ENCODE measurements around the gene MICAL2. TPM values are rescaled to one million over a fixed set of nuclear protein-coding genes. Genes with fewer than 3 reads are reported as not detected.

The MICAL2 gene
- total RNA-seq, 1 experiment from 2014 or later = 37.4 TPM

- H3K4me1 ChIP-seq (ENCODE audit: control insufficient read depth in 1 of 2, insufficient read depth in 2 of 2, low read length in 2 of 2) = peaks cover 42 to 63% of the 10 kb centered on the region in 2 experiments
- no peaks in the 10 kb centered on the region for H3K9me2 ChIP-seq (ENCODE audit: insufficient read depth)
- H3K79me2 ChIP-seq (ENCODE audit: insufficient read depth, low read length) = no peaks in the 10 kb centered on the region
- H4K20me1 ChIP-seq (ENCODE audit: insufficient read depth) = no peaks in the 10 kb centered on the region
- H3K27me3 ChIP-seq (ENCODE audit: insufficient read depth, low read length) = no peaks in the 10 kb centered on the region
- BruUV-seq (replicated peaks) = no TSS peak
- H3K4me2 ChIP-seq (ENCODE audit: low read length) = peak overlapping the region; percentile 78
- ATAC-seq = peak; percentile 46
- POLR2A ChIA-PET = interaction anchor here (0.8 to 1.9 kb wide), 8 partner anchors 9 to 90 kb away, joined by 3 to 9 read pairs (median 4); no protein-coding TSS in a partner anchor
- peak overlapping the region; percentile 46 to 58 for H3K4me3 ChIP-seq (replicated peaks in 1 of 2; ENCODE audit: low read depth in 1 of 2, low read length in 2 of 2)
- no peak overlapping the region for H2AFZ ChIP-seq (ENCODE audit: low read depth, low read length, poor library complexity, severe bottlenecking)
- intact Hi-C loops (cut with micrococcal nuclease) = loop anchor here (1.0 kb wide), 1 partner anchor 25 kb away; no protein-coding TSS in a partner anchor
- RAD21 ChIA-PET (ENCODE audit: low non-redundant PET in 1 of 2, low total read pairs in 2 of 2, uncharacterized antibody in 2 of 2, unreplicated experiment in 2 of 2) = interaction anchor here in 1 of 2 experiments (0.6 kb wide), 1 partner anchor 145 kb away, joined by 3 read pairs; no protein-coding TSS in a partner anchor
- no peaks in the 10 kb centered on the region for H3K36me3 ChIP-seq (ENCODE audit: control insufficient read depth in 1 of 2, insufficient read depth in 2 of 2, low read length in 2 of 2)
- peak; percentile 73 for DNase-seq (ENCODE audit: low read depth, low spot score)
- no peaks in the 10 kb centered on the region for H3K9me3 ChIP-seq (ENCODE audit: control insufficient read depth in 1 of 2, insufficient read depth in 1 of 2, low read depth in 1 of 2, low read length in 2 of 2)
- CTCF ChIA-PET = interaction anchor here (1.0 kb wide), 1 partner anchor 13 kb away, joined by 3 read pairs; no protein-coding TSS in a partner anchor
- peak overlapping the region; percentile 56 for H3K9ac ChIP-seq (ENCODE audit: low read length)
- peak overlapping the region; percentile 86 for H3K27ac ChIP-seq (ENCODE audit: low read depth, low read length)
- TF ChIP-seq TCF7L2 (IDR thresholded peaks at IDR 0.05; ENCODE audit: borderline replicate concordance, extremely low read depth, insufficient read depth, insufficient read length) (no peak), EZH2phosphoT487 (IDR thresholded peaks at IDR 0.05; ENCODE audit: borderline replicate concordance) (no peak), CEBPB (IDR thresholded peaks at IDR 0.05; ENCODE audit: low read depth) (peak; percentile 85), ELF1 (IDR thresholded peaks at IDR 0.05; ENCODE audit: borderline replicate concordance, low read depth) (no peak), SIN3A (IDR thresholded peaks at IDR 0.05; ENCODE audit: low read depth) (peak; percentile 12; the same call in 1 of the 2 replicates), MAX (IDR thresholded peaks at IDR 0.05) (peak; percentile 59), EZH2 (IDR thresholded peaks at IDR 0.05) (no peak), ZBTB33 (IDR thresholded peaks at IDR 0.05; ENCODE audit: extremely low read depth, insufficient replicate concordance, low read length) (no peak), FOSL1 (IDR thresholded peaks at IDR 0.05; ENCODE audit: low read depth) (peak; percentile 43), ATF3 (IDR thresholded peaks at IDR 0.05) (no peak; the same call in 1 of the 2 replicates), JUND (IDR thresholded peaks at IDR 0.05) (peak; percentile 76), CBX3 (IDR thresholded peaks at IDR 0.05; ENCODE audit: low read depth) (peak; percentile 78), POLR2AphosphoS5 (IDR thresholded peaks at IDR 0.05; ENCODE audit: low read depth, low read length) (peak; percentile 63), SRF (IDR thresholded peaks at IDR 0.05; ENCODE audit: low read depth) (no peak), ZFX (IDR thresholded peaks at IDR 0.05) (no peak), YY1 (IDR thresholded peaks at IDR 0.05; ENCODE audit: extremely low read depth, insufficient replicate concordance, low read depth, low read length) (no peak), SP1 (IDR thresholded peaks at IDR 0.05; ENCODE audit: low read depth) (peak; percentile 85), ZNF274 (IDR thresholded peaks at IDR 0.05; ENCODE audit: low read depth, low read length) (no peak), EGR1 (IDR thresholded peaks at IDR 0.05; ENCODE audit: low read depth) (no peak), REST (IDR thresholded peaks at IDR 0.05; ENCODE audit: low read depth) (no peak), RAD21 (IDR thresholded peaks at IDR 0.05; ENCODE audit: low read depth) (no peak), POLR2A (IDR thresholded peaks at IDR 0.05; ENCODE audit: borderline replicate concordance, extremely low read depth, insufficient read depth, insufficient read length) (no peak)
Observed at GRCh38 chr11:12090761-12091258, 19.6 kb upstream of the MICAL2 start.

Data from HCT116 (cell line).